HG02759 (cell line): ENCODE results near the gene FAM236A.
"Not testable (repeated sequence)": the region's sequence is repeated elsewhere in the genome, so short reads cannot be mapped to it uniquely, and the experiment has no call there.

Source experiments
- ATAC-seq: cut with Tn5 transposase; IDR thresholded peaks from one replicate; pipeline ENCODE4 v1.9.1; 2021; ENCODE audit warnings: mild to moderate bottlenecking, moderate library complexity; ENCODE audit not compliant: unreplicated experiment

FAM236A gene

DNA sequence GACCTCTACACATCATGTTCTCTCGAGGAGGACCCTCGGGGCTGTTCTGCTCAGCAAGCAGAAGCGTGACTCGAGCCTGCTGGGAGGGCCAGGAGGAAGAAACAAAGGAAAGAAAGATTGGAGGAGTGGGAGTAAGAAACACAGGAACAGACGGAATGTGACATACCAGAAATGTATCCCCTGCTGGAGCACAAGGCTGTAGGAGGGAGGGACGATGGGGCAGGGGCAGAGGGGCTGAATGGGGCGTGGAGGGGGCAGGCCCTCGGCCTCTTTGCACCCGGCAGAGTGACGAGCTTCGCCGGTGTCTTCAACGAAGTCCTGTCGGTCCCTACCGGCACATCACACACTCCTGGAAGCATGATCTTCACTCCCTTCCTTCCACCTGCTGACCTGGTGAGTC is at the start of gene FAM236A:
TSS of gene FAM236A (plus strand) at position 301 of the 400 bp plus-strand sequence. CDS start at position 358, 57 bp downstream.
- not testable (repeated sequence) for ATAC-seq

- not testable (repeated sequence) for ATAC-seq
Measured at GRCh38 chrX:72889740-72890139, 48.3 kb upstream of the FAM236A start.

DNA sequence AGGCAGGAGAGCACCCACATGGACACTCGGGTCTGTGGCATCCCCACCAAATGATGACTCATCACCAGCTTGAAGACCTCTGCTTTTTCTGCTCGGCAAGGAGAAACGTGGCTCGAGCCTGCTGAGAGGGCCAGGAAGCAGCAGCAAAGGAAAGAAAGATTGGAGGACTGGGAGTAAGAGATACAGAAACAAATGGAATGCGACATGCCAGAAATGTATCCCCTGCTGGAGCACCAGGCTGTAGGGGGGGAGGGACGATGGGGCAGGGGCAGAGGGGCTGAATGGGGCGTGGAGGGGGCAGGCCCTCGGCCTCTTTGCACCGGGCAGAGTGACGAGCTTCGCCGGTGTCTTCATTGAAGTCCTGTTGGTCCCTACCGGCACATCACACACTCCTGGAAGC is 25.7 kb upstream of the FAM236A start, which contains the start of gene FAM236C:
TSS of gene FAM236C (plus strand) at position 301 of the 400 bp plus-strand sequence. CDS start 100 bp downstream, outside the sequence.
- ATAC-seq, result not testable (repeated sequence)

- not testable (repeated sequence) for ATAC-seq
Measured at GRCh38 chrX:72916096-72916495, 21.9 kb upstream of the FAM236A start.

DNA sequence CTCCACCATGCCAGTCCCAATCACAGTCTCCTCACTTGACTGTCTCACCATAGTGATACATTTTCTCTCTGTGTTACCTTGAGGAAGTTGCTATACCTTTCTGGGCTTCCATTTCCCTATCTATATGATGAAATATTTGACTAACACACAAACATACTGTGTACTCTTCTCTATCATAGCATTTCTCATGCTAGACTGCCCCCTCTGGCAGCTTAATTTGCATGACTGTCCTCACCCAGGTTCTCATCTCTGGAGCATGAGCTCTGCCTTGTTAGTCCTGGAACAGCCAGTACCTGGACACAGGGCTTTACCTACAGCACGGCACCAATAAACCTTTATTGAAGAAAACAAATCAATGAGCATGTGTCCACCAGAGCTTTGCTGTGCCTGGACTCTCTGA is 5.7 kb upstream of the FAM236A start:
- not testable (repeated sequence) for ATAC-seq

- ATAC-seq, result not testable (repeated sequence)
Measured at GRCh38 chrX:72936455-72936854, 1.6 kb upstream of the FAM236A start.

DNA sequence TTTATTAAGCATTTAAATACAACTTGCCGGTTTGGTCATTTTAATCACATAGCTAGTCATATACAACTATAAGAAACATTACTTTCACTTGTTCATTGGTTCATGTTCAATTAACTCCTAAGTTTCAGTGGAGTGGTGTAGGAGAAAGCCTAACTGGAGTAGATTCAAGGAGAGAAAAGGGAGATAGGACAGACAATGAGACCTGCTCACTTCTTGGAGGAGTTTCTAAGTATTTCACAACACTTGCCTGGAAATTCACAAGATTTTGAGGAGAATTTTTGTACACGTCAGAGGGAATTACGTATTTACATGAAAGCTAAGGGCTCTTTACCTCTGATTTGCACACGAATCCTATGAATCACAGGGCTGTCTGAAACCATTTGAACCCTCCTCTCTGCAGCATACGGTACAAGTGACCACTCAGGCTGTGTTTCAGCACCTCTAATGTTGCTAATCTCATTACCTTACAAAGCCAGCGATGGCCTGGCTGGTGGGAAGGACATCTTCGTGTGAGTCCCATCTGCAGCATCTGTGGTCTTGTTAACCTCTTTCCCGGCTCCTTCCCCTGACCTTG is 1.0 kb upstream of the FAM236A start:
- not testable (repeated sequence) for ATAC-seq

DNA sequence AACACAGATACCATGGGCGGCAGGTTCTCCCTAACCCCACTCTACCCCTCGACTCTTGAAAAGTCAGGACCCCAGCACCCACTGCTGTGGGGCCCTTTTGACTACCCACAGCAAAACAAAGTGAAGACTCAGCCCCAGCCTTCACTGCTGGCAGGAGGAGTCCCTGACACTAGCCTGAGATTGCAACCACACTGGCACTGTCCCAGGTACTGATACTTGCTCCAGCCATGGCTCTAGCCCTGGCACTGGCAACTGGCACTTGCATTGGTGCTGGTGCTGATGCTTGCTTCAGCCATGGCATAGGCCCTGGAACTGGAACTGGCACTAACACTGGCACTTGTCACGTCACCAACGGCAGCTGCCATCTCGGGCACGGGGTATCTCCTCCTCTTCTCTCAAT is 4.3 kb downstream of the FAM236A start:
- not testable (repeated sequence) for ATAC-seq

- ATAC-seq, result peak; percentile 85
Measured at GRCh38 chrX:72943035-72943818, 5.2 kb downstream of the FAM236A start.

- ATAC-seq, result peak; percentile 87
Measured at GRCh38 chrX:72943819-72944169, 5.8 kb downstream of the FAM236A start, which contains the start of gene DMRTC1. TSS of gene DMRTC1 (minus strand) at chrX:72943837. CDS start at chrX:72875694, 68,143 bp downstream.

- ATAC-seq, result not testable (repeated sequence)
Measured at GRCh38 chrX:72959971-72960370, 22.0 kb downstream of the FAM236A start.

DNA sequence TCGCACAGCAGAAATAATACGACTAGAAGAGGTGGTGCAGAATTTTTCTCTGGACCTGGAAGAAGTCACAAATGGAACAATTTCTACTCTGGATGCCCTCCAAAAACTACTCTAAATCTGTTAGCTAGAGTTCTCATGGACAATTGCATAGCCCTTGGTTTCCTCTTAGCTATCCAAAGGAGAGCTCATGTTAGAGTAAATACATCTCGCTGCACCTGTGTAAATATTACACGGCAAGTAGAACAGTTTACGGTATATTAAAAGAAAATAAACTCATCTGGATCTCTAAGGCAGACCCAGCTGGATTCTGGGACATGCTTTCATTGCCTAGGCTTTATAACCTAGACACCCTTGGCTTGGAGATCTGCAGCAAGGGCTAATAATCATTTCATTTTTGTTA is 33.9 kb downstream of the FAM236A start:
- ATAC-seq, result not testable (repeated sequence)

DNA sequence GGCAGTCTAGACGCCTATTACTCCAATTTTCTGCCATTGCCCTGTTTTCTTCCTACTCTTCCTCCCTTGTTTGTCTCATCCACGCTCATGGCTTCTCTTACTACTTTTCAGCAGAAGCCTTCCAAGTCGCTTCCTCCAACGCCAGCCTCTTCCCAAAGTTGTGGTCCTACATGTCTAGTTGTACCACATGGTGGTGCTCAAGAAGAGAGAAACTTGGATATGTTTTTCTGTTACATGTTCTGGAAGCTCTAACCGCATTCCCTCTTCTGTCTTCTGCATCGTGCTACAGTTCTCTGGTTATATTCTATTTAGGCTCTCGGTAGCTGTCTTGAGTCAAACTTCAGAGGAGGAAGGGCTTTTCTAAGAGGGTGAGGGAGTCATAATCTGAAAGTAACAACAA is 36.9 kb downstream of the FAM236A start:
- not testable (repeated sequence) for ATAC-seq

DNA sequence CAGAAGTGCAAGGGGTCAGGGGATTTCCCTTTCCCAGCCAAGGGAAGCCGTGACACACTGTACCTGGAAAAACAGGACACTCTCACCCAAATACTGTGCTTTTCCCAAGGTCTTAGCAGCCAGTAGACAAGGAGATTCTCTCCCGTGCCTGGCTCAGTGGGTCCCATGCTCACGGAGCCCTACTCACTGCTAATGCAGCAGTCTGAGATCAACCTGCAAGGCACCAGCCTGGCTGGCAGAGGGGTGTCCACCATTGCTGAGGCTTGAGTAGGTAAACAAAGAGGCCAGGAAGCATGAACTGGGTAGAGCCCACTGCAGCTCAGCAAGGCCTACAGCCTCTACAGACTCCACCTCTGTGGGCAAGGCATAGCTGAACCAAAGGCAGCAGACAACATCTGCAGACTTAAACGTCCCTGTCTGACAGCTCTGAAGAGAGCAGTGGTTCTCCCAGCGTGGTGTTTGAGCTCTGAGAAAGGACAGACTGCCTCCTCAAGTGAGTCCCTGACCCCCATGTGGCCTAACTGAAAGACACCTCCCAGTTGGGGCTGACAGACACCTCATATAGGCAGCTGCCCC is 43.0 kb downstream of the FAM236A start:
- not testable (repeated sequence) for ATAC-seq
